ENCODE measurements around the gene SLC24A3.

SLC24A3 gene

DNA sequence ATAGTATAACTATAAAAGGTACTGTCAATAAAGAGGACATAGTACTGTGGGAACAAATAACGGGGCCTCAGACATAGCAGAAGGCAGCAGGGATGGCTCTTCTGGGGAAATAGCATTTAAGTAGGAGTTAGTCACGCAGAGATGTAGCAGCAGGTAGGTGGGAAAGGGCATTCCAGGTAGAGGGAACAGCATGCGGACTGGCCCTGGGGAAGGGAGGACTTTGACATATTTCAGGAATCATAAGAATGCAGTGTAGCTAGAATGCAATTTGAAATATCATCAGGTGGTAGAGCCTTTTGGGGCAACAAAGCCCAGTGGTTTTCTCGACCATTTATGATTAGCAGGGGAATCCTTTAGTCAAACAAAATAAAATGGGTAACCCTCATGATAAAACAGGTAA, 191.1 kb downstream of the SLC24A3 start:
- no peak for DNase-seq (ENCODE audit: low read depth)
- TF ChIP-seq, protein P1, sequence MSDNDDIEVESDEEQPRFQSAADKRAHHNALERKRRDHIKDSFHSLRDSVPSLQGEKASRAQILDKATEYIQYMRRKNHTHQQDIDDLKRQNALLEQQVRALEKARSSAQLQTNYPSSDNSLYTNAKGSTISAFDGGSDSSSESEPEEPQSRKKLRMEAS (IDR thresholded peaks at IDR 0.05; ENCODE audit: low read depth, low read length) = no peak
- no peak for TF ChIP-seq POLR2A (IDR thresholded peaks at IDR 0.05; ENCODE audit: extremely low read depth, insufficient read length)
- no peak for TF ChIP-seq MYC (IDR thresholded peaks at IDR 0.05; ENCODE audit: low read depth, low read length)
- TF ChIP-seq, protein P2, sequence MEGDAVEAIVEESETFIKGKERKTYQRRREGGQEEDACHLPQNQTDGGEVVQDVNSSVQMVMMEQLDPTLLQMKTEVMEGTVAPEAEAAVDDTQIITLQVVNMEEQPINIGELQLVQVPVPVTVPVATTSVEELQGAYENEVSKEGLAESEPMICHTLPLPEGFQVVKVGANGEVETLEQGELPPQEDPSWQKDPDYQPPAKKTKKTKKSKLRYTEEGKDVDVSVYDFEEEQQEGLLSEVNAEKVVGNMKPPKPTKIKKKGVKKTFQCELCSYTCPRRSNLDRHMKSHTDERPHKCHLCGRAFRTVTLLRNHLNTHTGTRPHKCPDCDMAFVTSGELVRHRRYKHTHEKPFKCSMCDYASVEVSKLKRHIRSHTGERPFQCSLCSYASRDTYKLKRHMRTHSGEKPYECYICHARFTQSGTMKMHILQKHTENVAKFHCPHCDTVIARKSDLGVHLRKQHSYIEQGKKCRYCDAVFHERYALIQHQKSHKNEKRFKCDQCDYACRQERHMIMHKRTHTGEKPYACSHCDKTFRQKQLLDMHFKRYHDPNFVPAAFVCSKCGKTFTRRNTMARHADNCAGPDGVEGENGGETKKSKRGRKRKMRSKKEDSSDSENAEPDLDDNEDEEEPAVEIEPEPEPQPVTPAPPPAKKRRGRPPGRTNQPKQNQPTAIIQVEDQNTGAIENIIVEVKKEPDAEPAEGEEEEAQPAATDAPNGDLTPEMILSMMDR (IDR thresholded peaks at IDR 0.05; ENCODE audit: low read depth, low read length) = no peak
- H3K4me3 ChIP-seq (ENCODE audit: low read depth, low read length) = no peak overlapping the region

DNA sequence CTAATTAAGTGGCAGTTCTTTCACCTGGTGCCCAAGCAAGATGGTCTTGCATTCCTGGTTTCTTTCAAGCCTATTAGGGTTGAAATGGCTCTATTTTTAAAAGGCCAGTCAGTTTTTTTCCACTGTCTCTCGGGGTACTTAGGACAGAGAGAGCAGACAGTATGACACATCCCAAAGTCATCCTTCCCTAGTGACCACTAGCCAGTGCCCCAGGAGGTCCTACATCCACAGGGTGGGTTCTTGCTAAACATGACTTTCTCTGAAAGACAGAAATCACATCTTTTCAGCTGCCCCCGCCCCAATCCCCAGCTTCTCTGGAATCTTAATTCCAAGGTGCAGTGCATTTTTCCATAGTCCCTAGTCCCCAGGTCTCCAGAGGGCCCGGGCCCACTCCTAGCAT, 192.4 kb downstream of the SLC24A3 start:
- TF ChIP-seq, protein P2 (IDR thresholded peaks at IDR 0.05; ENCODE audit: low read depth, low read length) = no peak
- no peak for TF ChIP-seq MYC (IDR thresholded peaks at IDR 0.05; ENCODE audit: low read depth, low read length)
- TF ChIP-seq POLR2A (IDR thresholded peaks at IDR 0.05; ENCODE audit: extremely low read depth, insufficient read length) = no peak
- TF ChIP-seq, protein P1 (IDR thresholded peaks at IDR 0.05; ENCODE audit: low read depth, low read length) = no peak
- no peak overlapping the region for H3K4me3 ChIP-seq (ENCODE audit: low read depth, low read length)
- DNase-seq (ENCODE audit: low read depth) = no peak

DNA sequence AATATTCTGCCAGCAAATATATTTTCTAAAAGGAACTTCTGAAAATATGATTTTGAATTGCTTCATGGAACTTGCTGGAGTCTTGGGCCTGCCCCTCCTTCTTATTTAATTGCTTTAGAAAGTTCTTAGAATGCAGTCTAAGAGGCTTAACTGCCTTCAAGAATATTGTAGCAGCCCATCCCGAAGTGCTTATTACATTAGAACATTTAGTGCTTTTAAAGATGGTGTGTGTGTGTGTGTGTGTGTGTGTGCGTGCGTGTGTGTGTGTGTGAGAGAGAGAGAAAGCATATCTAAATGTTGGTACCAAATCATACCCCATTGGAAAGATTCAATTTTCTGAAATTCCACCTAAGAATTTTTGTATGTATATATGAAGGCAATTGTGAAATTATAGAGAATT, 193.5 kb downstream of the SLC24A3 start:
- TF ChIP-seq POLR2A (IDR thresholded peaks at IDR 0.05; ENCODE audit: extremely low read depth, insufficient read length) (no peak), MYC (IDR thresholded peaks at IDR 0.05; ENCODE audit: low read depth, low read length) (no peak)
- TF ChIP-seq, protein P1 (IDR thresholded peaks at IDR 0.05; ENCODE audit: low read depth, low read length) = no peak
- TF ChIP-seq, protein P2 (IDR thresholded peaks at IDR 0.05; ENCODE audit: low read depth, low read length) = no peak
- no peak for DNase-seq (ENCODE audit: low read depth)
- H3K4me3 ChIP-seq (ENCODE audit: low read depth, low read length) = no peak overlapping the region

DNA sequence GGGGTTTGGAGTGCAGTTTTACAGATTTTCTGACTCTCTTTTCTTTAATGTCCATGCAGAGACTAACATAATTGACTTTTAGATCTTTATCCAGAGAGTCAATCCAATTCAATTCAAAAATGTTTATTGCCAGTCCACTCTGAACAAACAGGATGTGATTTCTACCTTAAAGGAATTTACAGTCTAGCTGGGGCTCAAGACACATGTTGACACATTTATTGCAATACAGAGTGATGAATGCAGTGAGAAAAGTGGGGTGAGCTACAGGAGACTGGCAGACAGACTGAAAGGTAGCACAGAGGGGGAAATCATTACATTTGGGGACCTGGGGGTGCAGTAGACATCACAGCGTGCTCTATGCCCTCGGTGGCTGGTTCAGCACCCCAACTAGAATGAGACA, 193.9 kb downstream of the SLC24A3 start:
- no peak overlapping the region for H3K4me3 ChIP-seq (ENCODE audit: low read depth, low read length)
- no peak for DNase-seq (ENCODE audit: low read depth)

DNA sequence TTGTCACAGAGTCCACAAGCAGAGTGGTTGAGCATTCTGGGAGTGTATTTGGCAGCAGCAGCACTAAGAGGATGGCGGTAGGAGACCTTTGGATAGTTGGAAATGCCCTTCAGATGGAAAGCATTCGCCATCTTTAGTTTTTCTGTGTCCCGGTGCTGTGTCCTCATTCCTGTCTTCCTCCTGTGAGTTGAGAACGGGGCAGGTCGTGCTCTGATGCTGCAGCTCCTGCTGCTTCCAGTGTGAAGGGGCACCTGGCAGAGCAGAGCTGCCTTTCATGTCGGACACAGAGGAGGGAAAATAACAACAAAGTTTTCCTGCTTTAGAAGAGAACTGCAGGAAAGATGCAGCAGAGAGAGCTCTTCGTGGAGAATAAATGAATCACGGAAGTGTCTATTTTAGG, 194.8 kb downstream of the SLC24A3 start:
- no peak overlapping the region for H3K4me3 ChIP-seq (ENCODE audit: low read depth, low read length)
- TF ChIP-seq, protein P2 (IDR thresholded peaks at IDR 0.05; ENCODE audit: low read depth, low read length) = no peak
- TF ChIP-seq, protein P1 (IDR thresholded peaks at IDR 0.05; ENCODE audit: low read depth, low read length) = no peak
- TF ChIP-seq MYC (IDR thresholded peaks at IDR 0.05; ENCODE audit: low read depth, low read length) (no peak), POLR2A (IDR thresholded peaks at IDR 0.05; ENCODE audit: extremely low read depth, insufficient read length) (no peak)
- no peak for DNase-seq (ENCODE audit: low read depth)

More for the DNA sequence above, 193.9 kb downstream of the SLC24A3 start:
- TF ChIP-seq, protein P1 (IDR thresholded peaks at IDR 0.05; ENCODE audit: low read depth, low read length) = no peak
- TF ChIP-seq POLR2A (IDR thresholded peaks at IDR 0.05; ENCODE audit: extremely low read depth, insufficient read length) (no peak), MYC (IDR thresholded peaks at IDR 0.05; ENCODE audit: low read depth, low read length) (no peak)
- TF ChIP-seq, protein P2 (IDR thresholded peaks at IDR 0.05; ENCODE audit: low read depth, low read length) = no peak

Measured in NB4 (cell line).